Measurements from ENCODE around the gene STK16. TPM values are rescaled to one million over a fixed set of nuclear protein-coding genes. Genes with fewer than 3 reads are reported as not detected.

Gene STK16
- total RNA-seq, 1 experiment from 2014 or later = 32.8 TPM

DNA sequence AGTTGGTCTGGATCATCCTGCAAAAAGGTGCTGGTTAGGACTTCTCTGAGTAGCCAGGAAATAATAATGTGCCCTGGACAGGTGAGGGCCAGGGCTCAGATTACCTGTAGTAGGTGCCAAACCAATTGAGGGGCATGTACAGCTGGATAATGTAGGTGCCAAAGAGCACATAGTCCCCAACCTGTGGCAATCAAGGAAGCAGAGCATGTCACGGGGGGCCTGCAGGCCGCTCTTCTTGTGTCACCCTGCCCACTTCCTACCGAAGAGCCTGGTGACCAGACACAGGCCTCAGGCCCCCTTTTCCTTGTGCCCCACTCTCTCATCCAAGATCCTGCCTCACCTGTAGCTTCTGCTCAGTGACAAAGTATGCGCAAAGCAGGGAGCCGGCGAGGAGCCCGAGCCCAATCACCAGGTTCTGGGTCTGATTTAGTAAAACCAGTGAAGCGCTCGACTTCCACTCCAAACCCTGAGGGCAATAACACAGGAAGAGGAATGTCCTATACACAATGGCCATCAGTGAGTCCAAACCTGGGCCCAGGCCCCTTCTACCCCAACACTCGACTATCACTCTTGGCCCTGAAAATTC lies 31.7 kb upstream of the STK16 start:
- DNase-seq (ENCODE audit: low spot score) = no peak

DNA sequence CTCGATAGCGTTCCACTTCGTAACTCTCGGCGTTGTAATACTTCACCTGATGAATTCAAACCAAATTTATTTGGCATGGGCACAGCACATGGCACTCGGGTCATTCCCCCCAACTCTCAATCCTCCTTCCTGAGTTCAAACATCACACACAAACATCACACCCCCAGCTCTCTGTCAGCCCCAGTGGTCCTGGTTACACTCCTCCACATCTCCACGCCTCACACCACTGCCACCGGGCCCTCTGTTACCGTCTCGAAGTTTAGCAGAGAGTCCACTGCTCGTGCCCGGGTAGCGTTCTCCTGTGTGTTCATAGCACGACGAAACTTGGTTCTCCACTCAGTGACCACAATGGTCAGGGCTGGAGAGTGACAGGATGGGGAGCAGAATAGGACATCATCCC lies 31.1 kb upstream of the STK16 start:
- DNase-seq (ENCODE audit: low spot score) = no peak

DNA sequence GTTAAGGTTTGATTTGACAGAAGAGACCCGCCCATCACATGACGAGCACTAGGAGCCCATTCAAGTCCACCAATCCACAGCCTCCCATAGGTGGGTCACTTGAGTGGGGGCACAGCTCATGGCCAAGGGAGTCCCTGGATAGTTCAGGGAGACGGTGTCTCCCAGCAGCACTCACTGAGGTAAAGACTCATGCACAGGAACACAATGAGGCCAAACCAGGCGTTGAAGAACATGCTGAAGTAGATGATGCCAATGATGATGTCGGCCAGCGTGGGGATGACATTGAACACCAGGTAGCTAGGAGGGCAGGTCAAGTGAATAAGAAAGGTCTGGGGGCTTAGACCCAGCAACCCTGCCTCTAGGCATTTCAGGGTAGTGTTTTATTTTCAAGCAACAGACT lies 30.5 kb upstream of the STK16 start:
- DNase-seq (ENCODE audit: low spot score) = no peak

DNA sequence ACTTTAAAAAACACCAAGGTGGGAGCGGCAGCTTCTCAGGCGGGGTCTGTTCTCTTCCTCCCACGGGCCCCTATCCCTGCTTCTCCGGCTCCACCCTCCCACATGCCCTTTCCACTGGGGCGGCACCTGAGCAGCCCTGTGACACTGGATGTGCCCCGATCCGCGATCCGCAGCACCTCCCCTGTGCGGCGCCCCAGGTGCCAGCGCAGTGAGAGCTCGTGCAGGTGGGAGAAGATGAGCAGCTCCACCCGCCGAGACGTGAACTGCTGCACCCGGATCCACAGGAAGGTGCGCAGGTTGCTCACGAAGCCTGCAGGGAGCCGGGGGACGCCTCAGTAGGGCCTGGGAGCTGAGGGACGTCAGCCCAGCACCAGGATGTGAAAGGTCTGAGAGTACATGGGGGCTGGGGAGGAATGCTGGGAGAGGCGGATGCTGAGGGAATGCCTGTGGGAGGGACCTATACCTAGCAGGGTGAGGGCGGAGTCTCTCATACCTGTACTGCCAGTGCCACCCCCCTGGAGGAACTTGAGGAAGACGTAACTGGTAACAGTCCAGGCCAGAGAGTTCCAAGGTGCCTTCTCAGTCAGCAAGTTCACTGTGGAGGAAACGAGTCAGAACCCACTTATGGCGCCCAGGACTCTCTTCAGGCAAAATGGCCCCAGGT lies 29.3 kb upstream of the STK16 start:
- no peak for DNase-seq (ENCODE audit: low spot score)

DNA sequence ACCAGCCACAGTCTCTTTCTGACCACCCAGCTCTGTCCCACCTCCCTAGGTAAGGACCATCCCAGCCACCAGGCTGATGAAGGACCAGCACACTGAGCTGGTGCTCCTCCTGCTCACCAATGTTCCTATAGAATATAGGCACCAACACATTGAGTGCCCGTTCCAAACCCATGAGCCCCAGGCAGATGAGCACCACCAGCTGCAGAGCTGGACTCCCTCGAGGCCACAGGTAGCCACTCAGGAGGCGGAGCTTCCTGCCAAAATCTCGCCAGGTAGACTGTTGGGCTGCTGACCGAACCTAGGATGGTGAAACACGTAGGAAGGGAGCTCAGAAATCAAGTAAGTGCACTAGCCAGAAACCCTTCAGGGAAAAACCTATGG lies 28.8 kb upstream of the STK16 start:
- DNase-seq (ENCODE audit: low spot score) = no peak

DNA sequence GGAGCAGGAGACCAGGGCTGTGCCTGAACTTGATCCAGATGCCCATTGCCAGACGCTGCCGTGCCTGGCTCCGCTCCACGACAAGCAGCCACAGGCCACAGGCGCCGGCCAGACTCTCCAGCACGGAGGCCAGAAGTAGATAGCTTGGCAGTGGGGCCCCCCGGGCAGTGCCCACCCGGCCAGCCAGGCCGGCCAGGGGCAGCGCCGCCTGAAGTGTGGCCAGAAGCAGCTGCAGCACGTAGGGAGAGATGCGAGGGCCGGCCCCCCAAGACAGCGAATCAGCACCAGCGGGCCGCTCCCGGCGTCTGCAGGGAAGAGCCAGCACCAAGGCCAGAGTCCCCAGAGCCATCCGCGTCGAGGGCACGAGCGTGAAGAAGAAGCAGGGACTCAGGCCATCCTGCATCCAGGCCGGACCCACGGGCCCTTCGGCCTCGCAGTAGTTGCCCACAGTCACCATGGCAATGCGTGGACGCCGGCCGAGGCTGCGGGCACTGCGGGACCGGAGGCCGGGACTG lies 27.0 kb upstream of the STK16 start:
- peak; percentile 63 for DNase-seq (ENCODE audit: low spot score)

DNA sequence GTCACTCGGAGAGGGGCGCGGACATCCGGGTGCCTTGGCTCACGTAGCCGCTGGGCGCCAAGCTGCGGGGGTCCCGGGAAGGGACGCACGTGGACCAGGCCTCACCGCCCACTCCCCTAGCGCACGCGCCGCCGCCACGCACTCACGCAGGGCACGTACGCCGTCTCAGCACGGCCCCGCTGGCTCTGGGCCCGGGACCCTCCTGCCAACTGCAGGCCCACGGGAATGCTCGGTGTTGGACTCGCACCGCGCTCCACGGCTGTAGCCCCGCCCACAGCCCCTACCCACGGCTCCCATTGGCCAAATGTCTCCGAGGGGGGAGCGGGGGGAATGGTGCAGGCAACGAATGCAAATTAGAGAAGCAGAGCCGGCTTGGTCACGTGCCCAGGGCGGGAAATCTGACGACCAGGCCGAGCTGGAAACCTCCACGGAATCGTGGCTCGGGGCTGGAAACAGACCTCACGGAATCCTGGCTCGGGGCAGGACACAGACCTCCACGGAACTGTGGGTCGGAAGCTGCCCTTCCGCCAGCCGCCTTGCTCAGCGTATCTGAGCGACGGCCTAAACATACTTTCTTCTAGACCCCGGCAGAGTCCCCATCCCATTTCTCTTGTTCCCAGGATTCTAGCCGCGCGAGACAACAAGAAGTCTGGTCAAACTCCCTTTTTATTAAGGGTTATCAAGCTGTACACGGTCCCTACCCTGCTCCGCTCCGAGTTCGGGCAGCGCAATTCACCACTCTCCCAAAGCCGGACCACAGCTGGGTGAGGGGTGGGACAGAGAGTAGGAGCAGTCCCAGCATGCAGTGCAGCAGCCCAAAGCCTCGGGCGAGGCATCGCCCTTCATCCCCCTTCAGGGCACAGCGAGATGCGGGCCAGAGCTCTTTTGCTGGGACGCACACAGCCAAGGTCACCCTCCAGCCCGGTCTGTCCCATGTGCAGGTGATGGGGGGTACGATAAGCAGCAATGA lies 26.3 kb upstream of the STK16 start, which contains the start of gene ABCB6:
Gene ABCB6, minus strand, starts transcription at position 227 of the 970 bp plus-strand sequence. CDS start 285 bp downstream, outside the sequence.
- peak; percentile 92 for DNase-seq (ENCODE audit: low spot score)

DNA sequence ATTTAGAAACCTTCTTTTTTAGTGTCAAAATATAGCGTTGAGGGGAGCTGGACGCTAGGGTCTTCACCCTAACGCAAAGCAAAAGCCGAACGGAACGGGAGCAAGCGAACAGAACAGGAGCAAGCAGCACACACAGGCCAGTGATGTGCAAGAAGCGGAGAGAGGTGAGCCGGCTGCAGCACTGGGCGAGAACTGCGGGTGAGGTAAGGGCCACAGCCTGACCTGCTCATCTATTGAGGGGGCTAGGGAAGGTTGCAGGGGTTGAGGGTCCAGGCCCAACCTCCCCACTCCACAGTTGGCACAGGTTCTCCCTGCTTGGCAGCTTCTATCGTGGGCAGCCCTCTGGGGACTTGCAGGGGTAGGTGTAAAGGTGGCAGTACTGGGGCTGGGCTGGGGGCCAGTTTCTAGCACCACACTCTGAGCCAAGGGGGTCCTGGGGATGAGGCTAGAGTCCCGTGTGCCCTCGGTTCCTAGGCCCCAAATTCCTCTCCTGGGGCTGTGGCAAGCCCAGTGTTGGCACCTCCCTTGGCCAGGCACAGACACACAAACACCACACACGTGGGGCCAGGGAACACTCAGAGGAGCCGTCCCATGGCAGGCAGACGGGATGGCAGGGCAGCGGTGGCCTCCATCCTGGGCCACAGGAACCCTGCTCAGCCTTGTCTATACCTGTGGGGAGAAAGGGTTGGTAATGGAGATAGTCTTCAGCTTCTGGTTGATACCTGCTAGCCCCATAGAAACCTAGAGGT lies 25.3 kb upstream of the STK16 start:
- no peak for DNase-seq (ENCODE audit: low spot score)

DNA sequence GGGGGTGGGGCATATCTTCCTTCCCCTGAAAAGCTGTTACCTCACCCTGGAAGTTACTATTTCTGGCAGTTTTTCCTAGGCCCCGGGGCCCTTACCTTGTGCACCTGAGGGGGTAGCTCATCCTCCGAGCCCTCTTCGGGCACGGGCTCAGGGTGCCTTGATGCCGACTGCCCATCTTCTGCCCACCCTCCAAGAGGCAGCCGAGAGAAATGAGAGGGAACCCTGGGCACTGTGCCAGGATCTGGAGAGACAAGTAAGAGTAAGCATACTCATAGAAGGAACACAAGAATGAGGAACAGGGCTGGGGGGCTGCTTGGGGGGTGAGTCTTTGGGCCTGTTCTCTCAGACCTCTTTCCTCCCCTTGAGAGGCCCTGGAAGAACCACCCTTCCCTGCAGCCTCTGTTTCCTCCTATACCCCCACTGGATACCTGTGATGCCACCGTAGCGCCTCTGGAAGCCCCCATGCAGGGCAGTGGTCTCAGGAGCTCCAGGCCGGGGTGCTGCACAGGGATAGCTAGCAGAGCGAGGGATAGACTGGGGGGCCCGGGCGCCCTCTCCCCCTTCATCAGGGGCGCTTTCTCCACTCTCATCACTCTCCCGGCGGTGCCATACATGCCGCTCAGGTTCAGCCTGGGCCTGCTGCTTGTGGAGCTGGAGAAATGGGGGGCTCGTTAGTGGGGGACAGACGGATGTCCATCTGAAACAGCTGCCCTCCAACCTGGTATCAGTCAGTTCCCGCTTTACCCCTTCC lies 24.5 kb upstream of the STK16 start:
- DNase-seq (ENCODE audit: low spot score) = no peak

DNA sequence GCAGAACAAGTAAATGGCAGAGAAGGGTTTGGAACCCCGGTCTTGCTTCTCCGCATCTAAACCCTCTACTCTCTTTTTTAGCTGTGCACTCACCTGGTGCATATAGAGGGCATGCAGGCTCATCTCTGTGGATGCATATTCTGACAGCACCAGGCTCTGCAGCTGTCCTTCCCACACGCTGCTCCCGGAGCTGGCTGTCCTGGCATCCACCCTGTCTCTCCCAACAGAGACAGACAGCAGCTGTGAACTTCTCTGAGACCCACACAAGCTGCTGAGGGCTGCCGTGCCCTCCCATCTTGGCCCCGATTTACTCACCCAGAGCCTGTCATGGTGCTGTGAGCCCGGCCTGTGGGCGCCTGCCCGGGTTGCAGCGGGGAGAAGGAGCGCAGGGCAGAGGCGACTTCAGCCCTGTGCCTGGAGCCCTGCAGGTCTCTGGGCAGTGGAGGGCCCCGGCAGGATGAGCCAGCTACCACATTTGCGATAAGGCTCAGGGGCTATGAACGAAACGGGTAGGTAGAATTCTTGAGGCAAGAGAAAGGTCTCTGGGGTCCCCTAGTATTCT lies 23.2 kb upstream of the STK16 start:
- no peak for DNase-seq (ENCODE audit: low spot score)

DNA sequence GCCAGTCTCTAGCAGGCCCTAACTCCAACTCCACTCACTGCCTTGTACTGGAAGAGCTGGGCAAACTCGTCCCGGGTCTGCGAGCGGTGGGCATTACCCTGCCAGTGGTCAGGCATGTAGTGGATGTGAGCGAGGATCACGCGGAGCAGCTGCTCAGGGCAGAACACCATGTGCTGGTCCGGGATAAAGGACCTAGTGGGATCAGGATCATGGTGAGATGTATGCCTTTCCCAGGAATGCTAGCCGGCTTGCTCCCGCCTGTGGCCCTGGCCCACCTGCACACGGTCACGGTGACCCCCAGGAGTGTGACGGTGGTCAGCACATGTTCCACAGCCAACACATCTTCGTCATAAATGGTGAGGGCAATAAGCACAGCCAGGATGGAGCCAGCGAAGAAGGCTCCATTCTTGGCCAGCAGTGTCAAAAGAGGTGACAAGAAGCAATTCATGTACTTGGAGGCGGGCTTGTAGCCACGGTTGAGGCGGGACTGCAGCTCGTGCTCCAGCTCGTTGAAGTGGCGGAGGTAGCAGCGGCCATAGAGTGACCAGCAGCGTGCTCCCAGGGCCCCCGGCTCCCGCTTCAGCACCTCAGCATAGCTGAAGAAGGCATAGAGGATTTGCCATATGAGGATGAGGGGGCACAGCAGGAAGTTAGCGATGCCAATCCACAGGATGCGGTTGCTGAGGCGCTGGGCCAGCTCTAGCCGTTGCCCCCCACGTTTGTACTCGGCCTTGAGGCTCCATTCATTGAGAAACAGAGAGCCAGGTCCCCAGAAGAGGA lies 21.3 kb upstream of the STK16 start:
- no peak for DNase-seq (ENCODE audit: low spot score)

DNA sequence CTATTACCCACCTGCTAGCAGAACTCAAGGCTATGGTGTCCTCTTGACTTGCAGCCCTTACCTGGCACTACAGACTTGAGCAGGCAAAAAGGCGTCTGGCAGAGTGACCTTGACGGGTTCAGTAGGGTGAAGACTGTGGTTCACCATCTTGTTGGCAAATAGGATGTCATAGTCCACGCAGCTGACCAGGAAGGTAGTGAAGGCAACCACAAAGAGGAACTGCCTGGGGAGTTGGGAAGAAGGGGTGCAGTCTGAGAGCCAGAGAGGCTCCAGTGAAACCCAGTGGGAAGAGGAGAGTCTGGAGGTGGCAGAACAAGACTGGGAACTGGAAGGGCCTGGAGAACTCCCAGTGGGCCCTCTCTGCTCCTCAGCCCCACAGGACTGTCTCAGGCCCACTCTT lies 19.9 kb upstream of the STK16 start:
- no peak for DNase-seq (ENCODE audit: low spot score)

DNA sequence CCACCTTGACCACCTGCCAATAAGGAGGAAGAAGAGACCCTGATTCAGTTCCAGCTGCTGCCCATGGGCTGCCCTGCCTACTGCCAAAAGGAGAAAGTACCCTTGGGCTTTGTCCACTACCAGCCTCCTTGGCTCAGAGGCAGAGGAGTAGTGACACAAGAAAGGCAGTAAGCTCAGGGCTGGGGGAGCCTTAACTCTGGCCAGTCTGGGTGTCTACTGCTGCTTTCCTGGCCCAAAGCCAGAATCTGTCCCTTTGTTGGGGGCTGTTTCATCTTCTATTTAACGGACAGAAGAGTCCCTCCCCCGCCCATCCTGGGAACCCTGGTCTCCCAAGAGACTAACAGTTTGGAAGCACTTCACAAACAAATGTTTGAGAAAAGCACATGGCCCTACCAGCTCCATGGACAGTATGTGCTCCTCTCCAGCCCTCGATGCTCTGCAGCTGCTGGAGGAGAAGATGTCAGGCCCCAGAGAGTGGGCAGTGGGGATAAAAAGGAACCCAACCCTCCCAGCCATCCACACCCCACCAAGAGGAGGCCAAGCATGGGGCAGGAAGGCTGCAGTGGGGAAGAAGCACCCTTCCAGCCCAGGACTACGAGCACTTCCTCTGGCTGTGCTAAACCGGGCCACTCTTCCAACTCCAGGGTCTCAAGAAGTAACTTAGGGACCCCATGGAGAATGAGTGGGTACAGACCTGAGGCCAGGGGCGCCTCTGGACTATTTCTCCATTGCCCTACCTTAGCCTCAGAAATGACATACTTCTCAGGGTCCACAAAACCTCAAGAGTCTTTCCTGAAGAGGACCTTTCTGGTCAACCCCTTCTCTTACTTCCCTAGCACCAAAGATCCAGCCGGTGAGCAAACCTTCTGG lies 17.0 kb upstream of the STK16 start:
- no peak for DNase-seq (ENCODE audit: low spot score)

DNA sequence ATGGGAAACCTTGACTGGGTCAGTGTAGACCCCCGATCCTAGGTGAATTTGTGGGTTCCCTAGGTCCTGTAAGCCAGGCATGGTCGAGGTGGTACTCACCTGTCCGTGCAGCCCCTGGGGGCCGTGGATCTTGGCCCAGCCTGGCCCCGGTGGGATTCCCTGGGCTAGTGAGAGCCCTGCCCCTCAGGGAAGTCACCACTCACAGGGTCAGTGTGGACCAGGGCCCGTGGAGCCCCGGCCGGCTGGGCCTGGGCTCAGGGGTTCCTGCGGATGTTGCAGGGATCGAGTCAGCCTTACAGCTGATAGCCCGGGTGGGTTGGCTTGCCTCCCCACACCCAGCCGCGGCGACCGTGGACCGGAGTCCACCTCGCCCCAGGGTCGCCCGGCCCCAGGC lies 16.4 kb upstream of the STK16 start:
- no peak for DNase-seq (ENCODE audit: low spot score)

DNA sequence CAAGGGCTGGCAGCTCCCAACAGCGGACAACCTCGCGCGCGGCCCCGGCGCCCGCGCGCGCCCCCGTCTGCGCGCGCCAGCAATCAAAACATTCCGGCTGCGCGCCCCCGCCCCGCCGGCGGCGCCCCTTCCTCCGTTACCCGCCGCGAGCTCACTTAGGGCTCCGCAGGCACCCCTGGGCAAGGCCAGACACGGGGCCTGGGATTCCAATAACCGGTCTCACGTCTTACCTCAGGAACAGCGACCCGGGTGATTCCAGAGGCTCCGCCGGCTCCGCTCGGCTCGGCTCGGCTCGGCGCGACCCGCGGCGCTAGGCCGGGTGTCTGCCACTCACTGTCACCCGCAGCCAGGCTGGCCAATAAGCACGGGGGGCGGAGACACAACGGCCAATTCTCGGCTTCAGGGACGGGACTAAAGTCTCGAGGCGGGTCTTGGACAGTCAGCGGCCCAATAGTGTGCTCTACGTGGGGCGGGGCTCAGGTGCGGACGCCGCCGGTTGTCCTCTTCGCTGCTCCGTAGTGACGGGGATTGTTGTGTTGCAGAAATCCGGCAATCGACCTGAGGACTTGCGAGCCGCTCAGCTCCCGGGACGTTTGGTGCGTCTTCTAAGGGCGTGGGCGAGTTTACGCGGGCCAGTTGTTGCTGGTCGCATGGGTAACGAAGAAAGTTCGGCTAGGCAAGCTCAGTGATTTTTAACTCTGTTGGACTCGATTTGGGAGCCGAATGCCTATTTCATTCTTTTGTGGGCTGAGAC lies 15.8 kb upstream of the STK16 start, which contains the start of the genes ANKZF1 and ATG9A:
Gene ANKZF1, plus strand, starts transcription at position 502 of the 754 bp plus-strand sequence. CDS start 452 bp downstream, outside the sequence.
Gene ATG9A, minus strand, starts transcription at position 332 of the 754 bp plus-strand sequence. CDS start 1,612 bp downstream, outside the sequence.
- DNase-seq (ENCODE audit: low spot score) = peak; percentile 98

DNA sequence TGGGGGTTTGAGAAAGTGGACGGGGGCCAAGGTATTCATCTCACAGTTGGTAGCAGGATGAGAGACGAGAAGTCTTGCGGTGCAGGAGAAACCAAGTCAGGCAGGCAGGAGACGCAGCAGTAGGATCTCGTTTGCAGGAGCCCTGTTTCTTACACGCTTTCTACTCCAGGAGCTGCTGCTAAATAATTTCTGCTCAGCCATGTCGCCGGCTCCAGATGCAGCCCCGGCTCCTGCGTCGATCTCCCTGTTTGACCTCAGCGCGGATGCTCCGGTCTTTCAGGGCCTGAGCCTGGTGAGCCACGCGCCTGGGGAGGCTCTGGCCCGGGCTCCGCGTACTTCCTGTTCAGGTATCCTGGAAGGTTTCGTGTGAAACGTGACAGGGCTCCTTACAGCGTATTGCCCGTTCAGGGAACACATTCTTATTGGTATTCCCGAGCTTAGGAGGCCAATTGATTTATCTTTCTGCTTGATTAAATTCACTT lies 15.2 kb upstream of the STK16 start:
- no peak for DNase-seq (ENCODE audit: low spot score)

DNA sequence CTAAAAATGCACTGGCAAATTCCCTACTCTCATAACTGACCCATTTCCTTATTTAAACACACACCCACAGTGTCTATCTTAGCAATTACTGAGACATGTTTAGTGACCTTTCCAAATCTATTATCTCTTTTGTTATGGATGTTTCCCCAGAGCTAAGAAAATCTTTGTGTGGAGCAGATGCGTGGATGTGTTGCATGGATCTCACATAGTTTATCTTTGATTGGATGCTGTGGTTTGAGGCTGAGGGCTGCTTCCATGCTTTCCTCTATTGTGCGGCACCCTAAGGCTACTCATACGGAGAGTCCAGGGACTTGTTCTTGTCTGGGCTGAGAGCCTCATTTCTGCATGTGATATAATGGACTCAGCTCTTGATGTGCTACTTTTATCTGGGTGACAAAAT lies 10.9 kb upstream of the STK16 start:
- no peak for DNase-seq (ENCODE audit: low spot score)
